SK-N-SH (cell line): ENCODE measurements around the gene SPAG8. TPM values are rescaled to one million over a fixed set of nuclear protein-coding genes. Genes with fewer than 3 reads are reported as not detected.

ENCODE experiments used
- CTCF ChIA-PET: fragments of 300-600, 350-600 bp; formaldehyde crosslinking; extraction: SDS; loops from one replicate; lab custom pipeline; 2021; lab: Yijun Ruan, JAX
- POLR2A ChIA-PET: fragments of 350-600 bp; sonication (Branson Sonifier 250); formaldehyde crosslinking; extraction: SDS; loops from one replicate; lab custom pipeline; 2020; ENCODE audit warnings: antibody characterized with exemption, inconsistent platforms; lab: Yijun Ruan, JAX
- DNase-seq: peaks from one replicate; pipeline ENCODE4 v3.0.0; 2012
- H2AFZ ChIP-seq: fragments of 200-600 bp; sonication (generic); 2 replicates; pipeline ENCODE4 v1.8.1; 2016; ENCODE audit warnings: antibody characterized with exemption, mild to moderate bottlenecking, low read depth
- H3F3A ChIP-seq: fragments of 200-600 bp; sonication (generic); replicated peaks from 2 replicates; pipeline ENCODE3; 2016; ENCODE audit warnings: antibody characterized with exemption, mild to moderate bottlenecking; ENCODE audit not compliant: insufficient read depth
- H3K27ac ChIP-seq, 2 experiments: fragments of 200-500 bp in 1 of 2; fragments of 200-600 bp in 1 of 2; sonication (Bioruptor generic) in 1 of 2; sonication (generic), shearing (Covaris generic) in 1 of 2; 2 replicates each; pipeline versions ENCODE4 v1.5.1 to v1.6.1; 2014 to 2016; ENCODE audit warnings: low read depth in 2 of 2, inconsistent platforms in 1 of 2, low read length in 1 of 2, mild to moderate bottlenecking in 1 of 2, mixed read lengths in 1 of 2
- H3K27me3 ChIP-seq: fragments of 200-600 bp; sonication (generic), shearing (Covaris generic); 2 replicates; pipeline ENCODE4 v1.6.1; 2016; ENCODE audit warnings: mixed run types; ENCODE audit not compliant: insufficient read depth
- H3K36me3 ChIP-seq, 2 experiments: fragments of 200-500 bp in 1 of 2; fragments of 200-600 bp in 1 of 2; sonication (Bioruptor generic) in 1 of 2; sonication (generic) in 1 of 2; replicated peaks in 1 of 2; 2 replicates each; pipeline versions ENCODE3 to v1.5.1; 2014 to 2016; ENCODE audit warnings: low read length in 1 of 2, mild to moderate bottlenecking in 1 of 2; ENCODE audit not compliant: insufficient read depth in 2 of 2, control insufficient read depth in 1 of 2
- H3K4me1 ChIP-seq, 2 experiments: fragments of 200-500 bp in 1 of 2; fragments of 200-600 bp in 1 of 2; sonication (Bioruptor generic) in 1 of 2; sonication (generic), shearing (Covaris generic) in 1 of 2; 2 replicates each; pipeline versions ENCODE4 v1.5.1 to v1.6.1; 2014 to 2016; ENCODE audit warnings: low read depth in 1 of 2, low read length in 1 of 2, mixed run types in 1 of 2; ENCODE audit not compliant: insufficient read depth in 2 of 2, control insufficient read depth in 1 of 2
- H3K4me2 ChIP-seq: fragments of 200-600 bp; sonication (generic), shearing (Covaris generic); 2 replicates; pipeline ENCODE4 v1.6.1; 2017; ENCODE audit warnings: mixed run types
- H3K4me3 ChIP-seq, 2 experiments: fragments of 200-500 bp in 1 of 2; fragments of 200-600 bp in 1 of 2; sonication (Bioruptor generic) in 1 of 2; sonication (generic), shearing (Covaris generic) in 1 of 2; 2 replicates each; pipeline versions ENCODE4 v1.5.1 to v1.8.1; 2014 to 2016; ENCODE audit warnings: low read depth in 2 of 2, inconsistent platforms in 1 of 2, low read length in 1 of 2, mild to moderate bottlenecking in 1 of 2, mixed read lengths in 1 of 2, moderate library complexity in 1 of 2
- H3K79me2 ChIP-seq: fragments of 200-600 bp; sonication (generic); 2 replicates; pipeline ENCODE4 v1.8.1; 2017; ENCODE audit warnings: mild to moderate bottlenecking; ENCODE audit not compliant: insufficient read depth
- H3K9ac ChIP-seq: fragments of 200-600 bp; sonication (generic); 2 replicates; pipeline ENCODE4 v1.6.1; 2017; ENCODE audit warnings: mixed run types
- H3K9me2 ChIP-seq: fragments of 200-600 bp; sonication (generic); 2 replicates; pipeline ENCODE4 v1.6.1; 2017; ENCODE audit warnings: mixed run types
- H3K9me3 ChIP-seq: fragments of 200-600 bp; sonication (generic); 2 replicates; pipeline ENCODE4 v1.6.1; 2017; ENCODE audit warnings: mixed run types, mild to moderate bottlenecking, moderate library complexity
- H4K20me1 ChIP-seq: fragments of 200-600 bp; sonication (generic); 2 replicates; pipeline ENCODE4 v1.6.1; 2017; ENCODE audit warnings: mild to moderate bottlenecking, mixed run types; ENCODE audit not compliant: insufficient read depth
- CHD2 ChIP-seq: fragments of 150-350 bp; IDR thresholded peaks from 2 replicates; pipeline ENCODE4 v1.6.1; 2018; ENCODE audit warnings: low read length; ENCODE audit not compliant: partially characterized antibody
- FOXM1 ChIP-seq: IDR thresholded peaks from 2 replicates; pipeline ENCODE4 v1.4.0; 2012; ENCODE audit warnings: low read depth, mild to moderate bottlenecking
- IRF3 ChIP-seq: fragments of 150-350 bp; IDR thresholded peaks from 2 replicates; pipeline ENCODE4 v1.6.1; 2016; ENCODE audit warnings: mild to moderate bottlenecking, low read depth, low read length
- MEF2A ChIP-seq: IDR thresholded peaks from 2 replicates; pipeline ENCODE4 v1.4.0; 2012; ENCODE audit warnings: low read depth, borderline replicate concordance
- MXI1 ChIP-seq: IDR thresholded peaks from 2 replicates; pipeline ENCODE4 v1.6.1; 2012; ENCODE audit warnings: mild to moderate bottlenecking, low read depth, low read length, improper control_type of control experiment
- NFIC ChIP-seq: IDR thresholded peaks from 2 replicates; pipeline ENCODE4 v1.4.0; 2012; ENCODE audit warnings: borderline replicate concordance
- NRF1 ChIP-seq: IDR thresholded peaks from 2 replicates; pipeline ENCODE4 v1.6.1; 2012; ENCODE audit warnings: low read depth, mild to moderate bottlenecking, low read length
- POLR2AphosphoS5 ChIP-seq: IDR thresholded peaks from 2 replicates; pipeline ENCODE4 v1.6.1; 2012; ENCODE audit warnings: low read depth, low read length
- RFX5 ChIP-seq: IDR thresholded peaks from 2 replicates; pipeline ENCODE4 v1.6.1; 2012; ENCODE audit warnings: mild to moderate bottlenecking, improper control_type of control experiment, low read length
- TAF1 ChIP-seq: IDR thresholded peaks from 2 replicates; pipeline ENCODE4 v1.6.1; 2012; ENCODE audit warnings: low read depth, mild to moderate bottlenecking, low read length, moderate library complexity, borderline replicate concordance
- YY1 ChIP-seq: IDR thresholded peaks from 2 replicates; pipeline ENCODE4 v1.4.0; 2012; ENCODE audit warnings: low read depth, mild to moderate bottlenecking
- WGBS: methylation state at CpG from one replicate; pipeline ENCODE4 v1.1.6; 2017; ENCODE audit warnings: low lambda C conversion rate; 5-methylcytosine and 5-hydroxymethylcytosine counted together
- polyA plus RNA-seq, 3 experiments: library from polyadenylated mRNA; depleted of rRNA; stranded (reverse); fragments of >200 nt; gene quantifications; 2 replicates each; pipeline ENCODE4 v1.2.3, GENCODE V29; 2012
- TF ChIP-seq, protein P1 (sequence below): IDR thresholded peaks from 2 replicates; pipeline ENCODE4 v1.4.0; 2012; ENCODE audit warnings: low read depth, borderline replicate concordance

The SPAG8 gene
- polyA plus RNA-seq, 1 of the 3 experiments (the other 2 are of a cell fraction), result 1.5 TPM

- peak within 1 kb of the TSS; percentile 81 for H3K9ac ChIP-seq
- ChIA-PET POLR2A (interaction anchor here (0.8 to 1.7 kb wide), 3 partner anchors 25 to 151 kb away, joined by 4 to 5 read pairs (median 5); no protein-coding TSS in a partner anchor), CTCF (interaction anchor here (0.6 to 5.6 kb wide), 13 partner anchors 9 to 83 kb away, joined by 3 to 44 read pairs (median 8); partner anchors contain the start of genes FAM221B, TLN1 and TMEM8B)
- WGBS, result 1% methylated on average over 17 of the region's 52 CpGs
- H3K36me3 ChIP-seq, result no peaks in the 10 kb centered on the region
- H3K4me2 ChIP-seq, result peak within 1 kb of the TSS; percentile 86
- peak within 1 kb of the TSS; percentile 77 to 96 for H3K27ac ChIP-seq
- H3K9me3 ChIP-seq, result no peaks in the 10 kb centered on the region
- peak within 1 kb of the TSS; percentile 81 to 92 for H3K4me3 ChIP-seq
- peaks cover 8% of the 10 kb centered on the region; the same call in 1 of the 2 replicates for H3K79me2 ChIP-seq
- H3K4me1 ChIP-seq, result peaks cover 7 to 30% of the 10 kb centered on the region in 2 experiments; a peak in 3 of 4 replicates
- TF ChIP-seq MXI1 (0 out of 2 replicates have a peak, but pooled peaks have one; percentile 62), CHD2 (peak; percentile 94), RFX5 (peak; percentile 86), MEF2A (no peak), IRF3 (peak; percentile 85), YY1 (peak; percentile 89), FOXM1 (no peak), POLR2AphosphoS5 (peak; percentile 88), NRF1 (peak; percentile 41; the same call in 1 of the 2 replicates), TAF1 (peak; percentile 83), NFIC (no peak)
- TF ChIP-seq, protein P1, sequence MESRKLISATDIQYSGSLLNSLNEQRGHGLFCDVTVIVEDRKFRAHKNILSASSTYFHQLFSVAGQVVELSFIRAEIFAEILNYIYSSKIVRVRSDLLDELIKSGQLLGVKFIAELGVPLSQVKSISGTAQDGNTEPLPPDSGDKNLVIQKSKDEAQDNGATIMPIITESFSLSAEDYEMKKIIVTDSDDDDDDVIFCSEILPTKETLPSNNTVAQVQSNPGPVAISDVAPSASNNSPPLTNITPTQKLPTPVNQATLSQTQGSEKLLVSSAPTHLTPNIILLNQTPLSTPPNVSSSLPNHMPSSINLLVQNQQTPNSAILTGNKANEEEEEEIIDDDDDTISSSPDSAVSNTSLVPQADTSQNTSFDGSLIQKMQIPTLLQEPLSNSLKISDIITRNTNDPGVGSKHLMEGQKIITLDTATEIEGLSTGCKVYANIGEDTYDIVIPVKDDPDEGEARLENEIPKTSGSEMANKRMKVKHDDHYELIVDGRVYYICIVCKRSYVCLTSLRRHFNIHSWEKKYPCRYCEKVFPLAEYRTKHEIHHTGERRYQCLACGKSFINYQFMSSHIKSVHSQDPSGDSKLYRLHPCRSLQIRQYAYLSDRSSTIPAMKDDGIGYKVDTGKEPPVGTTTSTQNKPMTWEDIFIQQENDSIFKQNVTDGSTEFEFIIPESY, result peak; percentile 76; the same call in 1 of the 2 replicates
- peak; percentile 95 for DNase-seq
- no peaks in the 10 kb centered on the region for H3K9me2 ChIP-seq
- no peaks in the 10 kb centered on the region for H4K20me1 ChIP-seq
- peak within 1 kb of the TSS; percentile 98 for H2AFZ ChIP-seq
- no peaks in the 10 kb centered on the region for H3K27me3 ChIP-seq
- peaks cover 24% of the 10 kb centered on the region for H3F3A ChIP-seq
These were observed 2.9 kb upstream of the SPAG8 start, which contains the start of gene HINT2 for GRCh38 chr9:35814841-35815543. Gene HINT2 (minus strand): TSS chr9:35815042. CDS start chr9:35814979, 63 bp downstream.
